HG02798 (cell line): Measurements from ENCODE around the gene SPOCK1.
"Not testable (repeated sequence)": the region's sequence is repeated elsewhere in the genome, so short reads cannot be mapped to it uniquely, and the experiment has no call there.

Source experiments
- ATAC-seq: cut with Tn5 transposase; IDR thresholded peaks from one replicate; pipeline ENCODE4 v1.9.1; 2021; ENCODE audit warnings: mild to moderate bottlenecking; ENCODE audit not compliant: unreplicated experiment, poor library complexity

SPOCK1 gene

DNA sequence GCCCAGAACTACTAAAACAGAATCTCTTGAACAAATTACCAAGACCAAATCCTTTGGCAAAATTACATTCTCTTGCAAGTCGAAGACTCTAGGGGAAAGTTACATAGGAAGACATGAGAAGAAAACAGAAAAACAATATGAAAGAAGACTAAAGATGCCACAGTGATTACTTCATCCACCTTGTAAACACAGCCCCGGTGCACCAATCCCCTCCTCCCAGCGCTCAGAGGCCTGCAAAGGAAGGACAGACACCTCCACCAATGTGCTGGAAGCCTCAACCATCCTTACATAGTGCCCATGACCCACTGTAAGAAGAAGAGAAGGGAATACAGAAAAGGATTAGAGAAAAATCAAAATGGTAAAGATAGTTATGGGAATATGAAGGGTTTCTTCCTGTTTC, 218.5 kb downstream of the SPOCK1 start:
- ATAC-seq, result no peak

GRCh38 chr5:137279521-137280231, 219.4 kb downstream of the SPOCK1 start:
- no peak for ATAC-seq

GRCh38 chr5:137278476-137278875, 220.7 kb downstream of the SPOCK1 start:
- no peak for ATAC-seq

- ATAC-seq, result no peak
These were observed 224.0 kb downstream of the SPOCK1 start for GRCh38 chr5:137275083-137275482.

DNA sequence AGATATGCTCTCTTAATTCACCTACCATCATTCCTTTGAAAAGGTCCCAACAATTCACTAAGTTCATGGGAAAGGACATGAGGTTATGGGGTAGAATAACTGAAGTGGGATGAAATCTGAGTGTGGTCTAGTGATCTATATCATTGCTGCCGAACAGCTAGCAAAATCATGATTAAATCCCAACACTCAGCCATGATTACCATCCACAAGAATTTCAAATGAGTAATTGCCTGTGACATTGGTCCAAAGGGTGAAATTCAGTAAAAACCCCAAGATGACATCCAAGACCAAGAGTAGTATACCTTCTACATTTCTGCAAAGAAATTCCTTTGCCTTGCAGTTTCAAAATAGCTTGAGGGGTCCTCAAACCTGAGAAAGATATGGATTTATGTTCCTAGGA, 225.6 kb downstream of the SPOCK1 start:
- ATAC-seq, result no peak

GRCh38 chr5:137272831-137273230, 226.3 kb downstream of the SPOCK1 start:
- no peak for ATAC-seq

- ATAC-seq, result no peak
These were observed 229.2 kb downstream of the SPOCK1 start for GRCh38 chr5:137269946-137270345.

DNA sequence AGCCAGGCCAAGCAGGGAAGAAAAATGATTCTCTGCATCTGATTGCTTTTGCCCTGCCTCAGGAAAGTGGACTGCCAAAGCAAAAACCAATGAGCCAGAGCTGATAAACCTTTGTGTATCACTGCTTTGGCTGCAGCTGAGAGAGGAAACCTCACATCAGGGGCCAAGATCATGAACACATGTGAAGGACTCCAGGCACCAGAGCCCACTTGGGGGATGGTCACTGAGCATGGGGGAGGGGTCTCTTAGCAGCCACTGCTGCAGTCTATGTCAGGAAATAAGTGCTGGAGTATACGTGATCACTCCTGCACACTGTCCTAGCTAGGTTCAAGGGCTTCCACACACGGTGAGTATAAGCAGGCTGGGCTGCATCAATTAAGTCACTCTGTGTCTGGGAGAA, 229.9 kb downstream of the SPOCK1 start:
- no peak for ATAC-seq

DNA sequence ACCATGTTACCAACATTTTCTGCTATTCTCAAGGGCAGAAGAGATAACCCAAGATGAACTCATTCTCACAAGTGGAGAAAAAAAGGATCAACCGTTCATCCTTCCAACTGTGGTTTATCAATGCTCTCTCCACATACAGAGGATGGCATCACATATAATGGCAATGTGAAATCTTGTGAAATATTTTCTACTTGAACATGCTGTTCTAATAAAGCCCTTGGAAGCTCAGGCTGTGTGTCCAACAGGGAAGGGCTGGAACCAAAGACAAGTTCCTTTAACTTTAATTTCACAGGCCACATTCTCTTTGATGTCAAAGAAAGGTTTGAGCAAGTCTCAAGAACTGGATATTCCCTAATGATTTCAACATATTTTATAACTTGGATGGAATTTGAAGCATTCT, 230.5 kb downstream of the SPOCK1 start:
- ATAC-seq, result no peak

DNA sequence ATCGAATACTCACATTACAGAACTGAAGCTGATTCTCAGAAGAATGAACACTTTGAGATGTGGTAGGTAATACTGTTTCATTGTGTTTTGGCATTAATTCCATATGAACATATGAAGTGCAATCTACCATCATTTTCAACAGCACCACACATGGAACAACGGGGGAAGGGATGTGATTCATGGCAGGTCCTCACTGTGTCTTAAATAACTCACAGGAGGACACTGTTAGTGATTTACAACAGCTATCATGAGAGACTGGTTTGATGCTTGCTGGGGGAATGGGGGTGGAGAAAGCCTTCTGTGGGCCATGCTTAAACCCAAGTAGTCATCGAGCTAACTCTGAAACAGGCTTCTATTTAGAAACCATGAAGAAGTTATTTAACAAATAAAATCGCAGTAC, 232.9 kb downstream of the SPOCK1 start:
- no peak for ATAC-seq

GRCh38 chr5:137265457-137265856, 233.7 kb downstream of the SPOCK1 start:
- no peak for ATAC-seq

GRCh38 chr5:137264573-137264972, 234.6 kb downstream of the SPOCK1 start:
- no peak for ATAC-seq

DNA sequence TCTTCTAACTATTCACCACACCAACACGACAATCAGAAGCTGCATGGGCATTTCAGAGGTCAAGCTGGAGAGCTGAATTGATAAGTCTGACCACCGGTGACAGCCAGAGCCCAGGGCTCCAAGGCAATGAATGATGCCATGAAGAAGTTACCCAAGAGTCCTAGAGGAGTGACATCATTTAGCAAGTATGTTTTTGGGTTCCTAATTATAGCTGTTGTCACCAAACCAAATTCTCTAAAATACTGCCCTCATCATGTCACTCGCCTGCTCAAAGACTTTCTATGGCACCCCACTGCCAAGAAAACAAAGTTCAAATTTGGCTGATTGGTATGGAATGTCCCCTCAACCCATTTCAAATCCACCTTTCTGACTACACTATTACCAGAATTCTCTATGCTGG, 235.1 kb downstream of the SPOCK1 start:
- ATAC-seq, result no peak

- no peak for ATAC-seq
These were observed 235.6 kb downstream of the SPOCK1 start for GRCh38 chr5:137263371-137264005.

DNA sequence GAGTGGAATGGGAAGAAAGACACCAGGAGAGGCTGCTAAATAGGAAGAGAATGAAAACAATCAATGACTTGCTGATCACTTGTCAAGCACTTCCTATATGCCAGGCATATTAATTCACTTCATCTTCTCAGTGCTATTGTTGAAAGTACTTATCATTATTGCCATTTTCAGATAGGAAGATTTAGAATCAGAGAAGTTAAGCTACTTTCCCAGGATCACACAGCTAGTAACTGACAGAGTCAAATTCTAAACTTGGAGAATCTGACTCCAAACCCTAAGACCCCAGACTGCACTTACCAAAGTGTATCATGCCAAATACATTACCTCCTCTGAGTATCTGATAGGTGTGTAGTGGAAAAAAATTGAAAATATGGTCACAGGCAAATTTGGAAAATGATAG, 236.3 kb downstream of the SPOCK1 start:
- no peak for ATAC-seq

- no peak for ATAC-seq
These were observed 238.1 kb downstream of the SPOCK1 start for GRCh38 chr5:137260820-137261695.

- not testable (repeated sequence) for ATAC-seq
These were observed 240.0 kb downstream of the SPOCK1 start for GRCh38 chr5:137259115-137259514.

GRCh38 chr5:137254119-137255090, 244.7 kb downstream of the SPOCK1 start:
- ATAC-seq, result no peak

- ATAC-seq, result no peak
These were observed 246.6 kb downstream of the SPOCK1 start for GRCh38 chr5:137252512-137252911.

- ATAC-seq, result no peak
These were observed 248.7 kb downstream of the SPOCK1 start for GRCh38 chr5:137250421-137250820.
